Neural cell (in vitro differentiated cells): ENCODE data around the gene INTS7. TPM values are rescaled to one million over a fixed set of nuclear protein-coding genes. Genes with fewer than 3 reads are reported as not detected.

ENCODE experiments used
- H2AFZ ChIP-seq: fragments of 200-600, 300-800 bp; sonication (generic), shearing (Covaris generic); 2 replicates; pipeline ENCODE4 v1.6.0; 2014; ENCODE audit warnings: low read depth, mild to moderate bottlenecking, antibody characterized with exemption, low read length, moderate library complexity
- H3F3A ChIP-seq: fragments of 200-600 bp; shearing (Covaris generic); 2 replicates; pipeline ENCODE4 v1.6.1; 2016; ENCODE audit warnings: mild to moderate bottlenecking, moderate library complexity, mixed read lengths, antibody characterized with exemption, low read length; ENCODE audit not compliant: insufficient read depth, poor library complexity, severe bottlenecking
- H3K27ac ChIP-seq: fragments of 200-600, 300-800 bp; sonication (generic), shearing (Covaris generic); 2 replicates; pipeline ENCODE4 v1.5.1; 2014; ENCODE audit warnings: mild to moderate bottlenecking, low read length, moderate library complexity
- H3K27me3 ChIP-seq: fragments of 300-800, 200-600 bp; sonication (generic), shearing (Covaris generic); 2 replicates; pipeline ENCODE4 v1.6.0; 2014; ENCODE audit warnings: mild to moderate bottlenecking, low read depth, low read length, moderate library complexity; ENCODE audit not compliant: insufficient read depth
- H3K36me3 ChIP-seq: fragments of 300-800, 200-600 bp; sonication (generic), shearing (Covaris generic); 2 replicates; pipeline ENCODE4 v1.5.1; 2014; ENCODE audit warnings: mild to moderate bottlenecking, antibody characterized with exemption, low read length, moderate library complexity; ENCODE audit not compliant: insufficient read depth
- H3K4me2 ChIP-seq: fragments of 300-800, 200-600 bp; sonication (generic), shearing (Covaris generic); 2 replicates; pipeline ENCODE4 v1.6.0; 2014; ENCODE audit warnings: mild to moderate bottlenecking, low read length
- H3K4me3 ChIP-seq: fragments of 300-800, 200-600 bp; sonication (generic), shearing (Covaris generic); 2 replicates; pipeline ENCODE4 v1.5.1; 2014; ENCODE audit warnings: mild to moderate bottlenecking, low read length, moderate library complexity
- H3K79me2 ChIP-seq: fragments of 200-600 bp; shearing (Covaris generic); replicated peaks from 2 replicates; pipeline ENCODE4 v1.6.0; 2014; ENCODE audit warnings: mild to moderate bottlenecking, low read length, moderate library complexity; ENCODE audit not compliant: insufficient read depth
- H3K9ac ChIP-seq: fragments of 300-800, 200-600 bp; sonication (generic), shearing (Covaris generic); 2 replicates; pipeline ENCODE4 v1.6.1; 2016; ENCODE audit warnings: mild to moderate bottlenecking, low read length, mixed read lengths
- H3K9me2 ChIP-seq: fragments of 200-600 bp; shearing (Covaris generic); 2 replicates; pipeline ENCODE4 v1.6.1; 2016; ENCODE audit warnings: mild to moderate bottlenecking, low read length, mixed read lengths; ENCODE audit not compliant: insufficient read depth
- H3K9me3 ChIP-seq: fragments of 200-600, 300-800 bp; sonication (generic), shearing (Covaris generic); 2 replicates; pipeline ENCODE4 v1.6.1; 2016; ENCODE audit warnings: mild to moderate bottlenecking, mixed run types, low read length, moderate library complexity, mixed read lengths
- H4K20me1 ChIP-seq: fragments of 200-600 bp; shearing (Covaris generic); 2 replicates; pipeline ENCODE4 v1.6.1; 2016; ENCODE audit warnings: mild to moderate bottlenecking, mixed run types; ENCODE audit not compliant: insufficient read depth
- CTCF ChIP-seq: fragments of 450-650 bp; IDR thresholded peaks from 2 replicates; pipeline ENCODE4 v1.5.1; 2014; ENCODE audit warnings: antibody characterized with exemption, mild to moderate bottlenecking, moderate library complexity; ENCODE audit not compliant: poor library complexity, severe bottlenecking
- EP300 ChIP-seq: fragments of 450-650 bp; conservative IDR thresholded peaks from 2 replicates; pipeline ENCODE4 v1.6.1; 2014; ENCODE audit warnings: antibody characterized with exemption, mild to moderate bottlenecking, moderate library complexity; ENCODE audit not compliant: poor library complexity, severe bottlenecking
- EZH2 ChIP-seq: fragments of 200-600, 300-800 bp; shearing (Covaris generic), sonication (generic); IDR thresholded peaks from 2 replicates; pipeline ENCODE4 v1.6.1; 2014; ENCODE audit warnings: antibody characterized with exemption, low read length, borderline replicate concordance, mild to moderate bottlenecking; ENCODE audit not compliant: insufficient read depth, poor library complexity, severe bottlenecking
- MXI1 ChIP-seq: fragments of 450-650 bp; conservative IDR thresholded peaks from 2 replicates; pipeline ENCODE4 v1.6.1; 2014; ENCODE audit warnings: antibody characterized with exemption, mild to moderate bottlenecking; ENCODE audit not compliant: poor library complexity, severe bottlenecking
- POLR2AphosphoS5 ChIP-seq: IDR thresholded peaks from 2 replicates; pipeline ENCODE4 v1.6.1; 2012
- RAD21 ChIP-seq: fragments of 450-650 bp; conservative IDR thresholded peaks from 2 replicates; pipeline ENCODE4 v1.6.1; 2014; ENCODE audit warnings: antibody characterized with exemption, mild to moderate bottlenecking, moderate library complexity
- REST ChIP-seq: IDR thresholded peaks from 2 replicates; pipeline ENCODE4 v1.6.1; 2012; ENCODE audit warnings: borderline replicate concordance
- SMC3 ChIP-seq: fragments of 450-650 bp; conservative IDR thresholded peaks from 2 replicates; pipeline ENCODE4 v1.6.1; 2014; ENCODE audit warnings: antibody characterized with exemption, mild to moderate bottlenecking, moderate library complexity; ENCODE audit not compliant: poor library complexity
- TAF1 ChIP-seq: IDR thresholded peaks from 2 replicates; pipeline ENCODE4 v1.6.1; 2012; ENCODE audit warnings: low read depth
- polyA plus RNA-seq: library from polyadenylated mRNA; depleted of rRNA; stranded (reverse); fragments of >200 nt; gene quantifications from 2 replicates; pipeline ENCODE4 v1.2.3, GENCODE V29; 2014

INTS7 gene
- polyA plus RNA-seq, 1 donor from 2014 or later, result 23.6 TPM

- Histone ChIP-seq H3K4me3 (no peak overlapping the region), H3K9me2 (no peaks in the 10 kb centered on the region), H2AFZ (no peak overlapping the region), H3K27ac (no peak overlapping the region), H3K79me2 (no peaks in the 10 kb centered on the region), H3K27me3 (no peaks in the 10 kb centered on the region), H4K20me1 (no peaks in the 10 kb centered on the region), H3K36me3 (no peaks in the 10 kb centered on the region), H3K9ac (no peak overlapping the region), H3K4me2 (no peak overlapping the region), H3F3A (no peaks in the 10 kb centered on the region), H3K9me3 (no peaks in the 10 kb centered on the region)
- TF ChIP-seq SMC3 (no peak), MXI1 (no peak), EP300 (no peak), POLR2AphosphoS5 (no peak), RAD21 (no peak), EZH2 (no peak), REST (no peak), TAF1 (no peak), CTCF (no peak)
Measured at GRCh38 chr1:211908951-211909350, 126.4 kb downstream of the INTS7 start.

- H3K9ac ChIP-seq, result no peak overlapping the region
- no peaks in the 10 kb centered on the region for H3K27me3 ChIP-seq
- no peaks in the 10 kb centered on the region for H4K20me1 ChIP-seq
- no peaks in the 10 kb centered on the region for H3K36me3 ChIP-seq
- H3K79me2 ChIP-seq, result no peaks in the 10 kb centered on the region
- TF ChIP-seq SMC3 (no peak), MXI1 (no peak), REST (no peak), CTCF (no peak), TAF1 (no peak), EZH2 (no peak), RAD21 (no peak), EP300 (no peak), POLR2AphosphoS5 (no peak)
- no peaks in the 10 kb centered on the region for H3F3A ChIP-seq
- no peak overlapping the region for H3K4me3 ChIP-seq
- no peaks in the 10 kb centered on the region for H3K9me2 ChIP-seq
- H2AFZ ChIP-seq, result no peak overlapping the region
- H3K9me3 ChIP-seq, result no peaks in the 10 kb centered on the region
- no peak overlapping the region for H3K27ac ChIP-seq
- H3K4me2 ChIP-seq, result no peak overlapping the region
Measured at GRCh38 chr1:211908453-211908852, 126.9 kb downstream of the INTS7 start.
